ENCODE data around the gene KBTBD8.

- TF ChIP-seq POLR2A (IDR thresholded peaks at IDR 0.05; ENCODE audit: low read depth, low read length), result no peak
- TF ChIP-seq POLR2AphosphoS5 (IDR thresholded peaks at IDR 0.05; ENCODE audit: low read depth, low read length), result no peak
These were observed 1.9 kb downstream of the KBTBD8 start for GRCh38 chr3:67000009-67000408.
